Stimulated activated CD8-positive, alpha-beta memory T cell treated with anti-CD3 and anti-CD28 coated beads, Interleukin-12 subunit alpha, Interleukin-12 subunit beta, amount 100 ng/mL, for 24 hours (primary cell): ENCODE results near the gene TXNL4B.
A peak's percentile ranks its signal among the peaks of the same experiment; 100 is the strongest.

ENCODE experiments used
- DNase-seq: peaks from one replicate; pipeline ENCODE4 v3.0.0-alpha.2; 2020; ENCODE audit errors: extremely low read depth

The TXNL4B gene

DNA sequence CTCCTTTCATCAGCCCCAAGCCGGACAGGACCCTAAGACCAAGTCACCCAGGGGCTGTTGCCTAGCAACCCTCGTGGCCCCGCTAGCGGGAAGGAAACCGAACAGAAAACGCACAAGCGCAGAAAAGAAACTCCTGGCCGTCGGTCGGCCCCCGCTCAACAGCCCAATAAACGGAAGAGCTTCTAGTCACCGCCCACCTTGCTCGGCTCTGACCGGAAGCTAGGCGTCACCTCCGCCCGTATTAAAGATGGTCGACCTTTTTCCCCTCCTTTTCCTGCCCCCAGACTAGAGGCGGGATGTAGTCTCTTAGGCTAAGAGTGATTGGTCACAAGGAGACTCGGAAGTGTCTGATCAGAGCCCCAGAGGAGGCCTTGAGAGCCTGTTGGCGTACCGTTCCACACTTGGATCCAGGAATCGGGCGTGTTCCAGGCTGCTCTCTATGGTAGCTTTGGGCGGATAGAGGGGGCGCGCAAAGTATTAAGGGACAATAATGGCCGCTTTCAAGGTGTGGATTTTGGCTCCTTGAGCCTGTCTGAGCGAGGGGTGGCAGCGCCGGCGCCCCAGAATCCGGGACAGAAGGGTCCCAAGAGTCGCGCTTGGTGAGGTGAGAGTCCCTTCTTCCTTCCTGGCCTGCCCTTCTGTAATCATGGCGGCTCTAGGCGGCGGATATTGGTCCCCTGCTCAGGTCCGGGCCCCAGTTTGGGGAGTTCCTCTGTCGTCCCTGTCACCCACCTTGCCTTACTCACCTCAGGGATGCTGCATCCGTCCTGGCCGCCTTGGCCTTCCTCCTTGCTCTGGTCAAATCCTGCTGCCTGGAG, at the start of gene TXNL4B, which contains the start of gene DHX38:
TSS of gene TXNL4B (minus strand) at position 173 of the 818 bp plus-strand sequence. CDS start 2,871 bp downstream, outside the sequence.
TSS of gene DHX38 (plus strand) at position 400 of the 818 bp plus-strand sequence. CDS start 2,311 bp downstream, outside the sequence.
- peak; percentile 76 for DNase-seq

DNA sequence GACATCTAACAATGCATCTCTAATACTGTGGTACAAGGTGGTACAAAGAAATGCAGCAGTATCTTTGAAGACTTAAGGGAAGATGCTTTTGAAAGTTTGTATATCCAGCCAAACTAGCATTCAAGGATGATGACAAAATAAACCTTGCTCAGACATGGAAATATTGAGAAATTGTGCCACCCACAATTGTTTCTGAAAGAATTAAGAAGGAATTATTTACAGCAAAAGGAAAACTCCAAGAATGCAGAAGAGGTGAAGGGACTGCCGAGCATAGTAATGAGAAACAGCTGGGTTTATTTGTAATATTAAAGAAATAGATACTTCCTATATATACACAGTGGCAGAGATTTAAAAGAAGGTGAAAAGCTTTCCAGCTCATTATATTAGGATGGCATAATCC, 49.1 kb upstream of the TXNL4B start:
- DNase-seq = no peak

DNA sequence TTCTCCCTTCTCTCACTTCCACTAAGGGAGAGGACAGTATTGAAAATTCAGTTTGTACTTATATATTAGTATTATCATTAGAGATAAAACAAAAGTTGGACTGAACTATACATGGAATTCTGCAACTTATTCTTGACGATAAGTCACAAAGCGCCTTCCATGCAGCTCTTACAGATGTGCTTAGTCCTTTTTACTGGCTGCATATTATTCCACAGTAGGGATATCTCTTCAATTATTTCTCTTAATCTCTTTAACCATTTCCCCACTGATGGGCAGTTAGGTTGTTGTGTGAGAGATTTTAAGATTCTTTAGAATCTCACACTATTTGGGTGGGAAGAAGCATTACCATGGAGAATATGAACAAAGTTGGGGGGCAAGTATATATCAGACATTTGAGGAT, 46.5 kb upstream of the TXNL4B start:
- no peak for DNase-seq

DNA sequence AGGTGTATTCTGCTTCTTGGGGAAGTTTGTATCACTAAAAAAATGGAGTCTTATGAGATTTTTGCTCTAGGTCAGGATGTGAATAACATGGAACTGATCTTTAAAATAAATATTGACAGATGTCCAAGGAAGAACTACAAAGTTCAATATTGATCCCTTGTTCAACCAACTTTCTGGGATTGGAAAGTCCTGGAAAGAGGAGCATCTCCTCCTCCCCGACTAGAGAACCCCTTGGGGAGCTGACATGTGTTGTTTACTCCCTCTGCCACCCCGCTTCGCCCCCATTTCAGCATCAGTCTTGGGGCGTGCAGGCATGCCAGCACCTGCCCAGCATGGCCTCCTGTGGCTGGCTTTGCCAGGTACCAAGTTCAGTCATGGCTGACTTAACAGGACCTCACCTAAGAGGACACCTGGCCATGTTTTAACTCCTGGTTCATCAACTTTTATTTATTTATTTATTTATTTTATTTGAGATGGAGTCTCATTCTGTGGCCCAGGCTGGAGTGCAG, 44.7 kb upstream of the TXNL4B start:
- no peak for DNase-seq

GRCh38 chr16:72137380-72138063, 44.1 kb upstream of the TXNL4B start:
- no peak for DNase-seq

DNA sequence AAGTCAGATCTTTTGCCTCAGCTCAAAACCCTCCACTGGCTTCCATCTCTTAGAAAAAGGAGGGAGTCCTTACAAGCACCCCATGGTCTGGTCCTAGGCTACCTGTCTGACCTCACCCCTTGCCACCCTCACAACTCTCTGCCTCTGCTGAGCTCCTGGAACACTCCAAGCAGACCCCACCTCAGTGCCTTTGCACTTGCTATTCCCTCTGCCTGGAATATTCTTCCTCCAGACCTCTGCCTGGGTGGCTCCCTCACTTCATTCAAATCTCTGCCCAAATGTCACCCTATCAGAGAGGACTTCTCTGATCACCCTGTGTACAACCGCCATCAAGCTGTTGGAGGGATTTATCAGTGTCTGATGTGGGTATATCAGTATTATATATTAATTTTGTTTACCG, 41.1 kb upstream of the TXNL4B start:
- no peak for DNase-seq

DNA sequence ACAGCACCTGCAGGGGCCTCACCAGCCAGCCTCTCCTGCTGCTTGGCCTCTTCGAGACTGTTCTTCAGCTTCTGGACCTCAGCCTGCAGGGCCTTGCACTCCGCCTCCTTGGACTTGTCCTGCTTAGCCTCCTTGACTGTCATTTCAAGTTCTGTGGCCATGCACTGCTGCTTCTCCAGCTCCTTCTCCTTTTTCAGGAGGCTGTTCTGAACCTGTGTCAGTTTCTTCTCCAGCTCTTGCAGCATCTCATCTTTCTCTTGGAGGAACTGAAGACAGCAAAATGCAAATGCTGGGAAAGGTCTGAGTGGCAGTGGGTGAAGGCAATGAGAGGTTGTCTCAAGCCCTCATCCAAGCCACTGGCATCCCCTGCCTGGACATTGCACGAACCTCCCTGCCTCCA, 39.3 kb upstream of the TXNL4B start:
- DNase-seq = no peak

- no peak for DNase-seq
Observed at GRCh38 chr16:72131036-72131435, 37.6 kb upstream of the TXNL4B start.

DNA sequence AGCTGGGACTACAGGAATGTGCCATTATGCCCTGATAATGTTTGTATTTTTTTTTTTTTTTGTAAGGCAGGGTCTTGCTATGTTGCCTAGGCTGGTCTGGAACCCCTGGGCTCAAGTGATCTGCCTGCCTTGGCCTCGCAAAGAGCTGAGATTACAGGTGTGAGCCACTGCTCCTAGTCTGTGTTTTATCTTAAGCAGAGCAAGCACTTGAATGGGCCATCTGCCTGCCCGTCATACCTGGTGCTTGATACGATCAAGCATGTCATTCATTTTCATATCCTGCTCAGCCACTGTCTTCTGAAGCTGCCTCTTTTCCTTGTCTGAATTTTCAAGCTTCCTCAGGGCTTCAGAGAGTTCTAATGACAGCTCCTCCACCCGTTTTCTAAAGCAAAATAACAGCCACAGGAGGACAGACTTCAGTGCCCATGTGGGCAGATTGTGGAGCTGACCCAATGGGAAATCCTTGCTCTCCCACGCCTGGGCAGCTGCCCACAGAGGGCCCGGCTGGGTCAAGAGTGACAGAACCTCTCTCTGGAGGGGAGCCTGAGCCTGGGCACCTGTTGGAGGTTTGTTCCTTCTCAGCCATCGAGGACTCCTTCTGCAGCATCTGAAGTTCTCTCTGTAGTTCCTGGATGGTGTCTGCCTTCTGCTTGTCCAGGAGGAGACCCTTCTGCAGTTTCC, 36.7 kb upstream of the TXNL4B start:
- no peak for DNase-seq

- no peak for DNase-seq
Observed at GRCh38 chr16:72128701-72129100, 35.3 kb upstream of the TXNL4B start.

- DNase-seq = no peak
Observed at GRCh38 chr16:72126429-72126765, 33.0 kb upstream of the TXNL4B start.

DNA sequence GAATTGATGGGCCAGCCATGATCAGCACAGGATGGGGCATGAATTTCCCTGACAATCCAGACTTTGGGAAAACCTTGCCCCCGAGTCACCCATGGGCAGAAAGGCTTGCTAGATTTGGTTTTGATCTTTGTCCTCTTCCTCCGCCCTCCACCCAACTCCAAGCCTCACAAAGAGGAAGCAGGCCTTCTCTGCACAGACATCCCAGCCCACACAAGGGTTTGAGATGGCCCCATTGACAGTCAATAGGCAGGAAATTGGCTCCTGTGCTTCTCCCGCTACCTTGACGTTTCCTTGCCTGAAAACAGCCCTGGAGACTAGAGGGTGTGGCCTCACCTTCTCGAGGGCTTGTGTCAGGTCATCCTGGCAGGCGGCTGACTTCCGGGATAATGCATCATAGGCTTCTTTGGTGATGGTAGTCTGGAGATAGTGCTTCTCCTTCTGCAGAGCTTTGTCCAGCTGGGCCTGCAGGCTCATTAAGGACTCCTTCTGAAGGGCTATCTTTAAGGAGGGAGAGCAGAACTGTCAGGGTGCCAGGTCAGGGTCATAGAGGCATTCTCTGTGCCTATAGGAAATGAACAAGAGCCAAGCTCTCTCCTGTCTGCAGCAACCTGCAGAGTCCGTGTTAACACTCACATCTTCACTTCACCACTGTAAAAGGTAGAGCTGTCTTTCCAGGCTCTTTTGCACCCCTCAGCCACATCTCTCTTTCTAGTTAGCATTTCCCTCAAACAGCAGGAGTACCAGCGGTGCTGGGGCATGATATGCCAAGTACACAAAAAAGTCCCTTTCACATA, 32.4 kb upstream of the TXNL4B start:
- no peak for DNase-seq

- DNase-seq = peak; percentile 8
Observed at GRCh38 chr16:72124761-72125634, 31.6 kb upstream of the TXNL4B start.

- no peak for DNase-seq
Observed at GRCh38 chr16:72124148-72124547, 30.7 kb upstream of the TXNL4B start.

DNA sequence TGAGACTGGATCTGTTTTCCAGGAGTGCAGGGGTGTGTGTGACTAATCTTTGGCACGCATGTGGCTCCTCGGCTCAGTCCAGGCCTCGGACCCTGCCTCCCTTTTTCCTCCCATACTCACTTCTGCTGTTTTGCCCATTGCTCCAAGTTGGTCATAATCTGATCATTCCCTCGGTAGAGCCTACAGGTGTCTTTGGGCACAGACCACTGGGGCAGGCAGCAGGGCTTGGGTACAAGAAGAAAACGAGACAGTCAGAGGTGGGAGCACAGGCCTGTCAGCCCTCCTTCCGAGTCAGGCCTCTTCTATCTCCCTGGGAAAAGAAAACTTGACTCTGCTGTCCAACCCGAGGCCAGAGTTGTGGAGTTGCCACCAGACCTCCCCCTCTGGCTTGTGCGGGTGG, 30.0 kb upstream of the TXNL4B start:
- no peak for DNase-seq

DNA sequence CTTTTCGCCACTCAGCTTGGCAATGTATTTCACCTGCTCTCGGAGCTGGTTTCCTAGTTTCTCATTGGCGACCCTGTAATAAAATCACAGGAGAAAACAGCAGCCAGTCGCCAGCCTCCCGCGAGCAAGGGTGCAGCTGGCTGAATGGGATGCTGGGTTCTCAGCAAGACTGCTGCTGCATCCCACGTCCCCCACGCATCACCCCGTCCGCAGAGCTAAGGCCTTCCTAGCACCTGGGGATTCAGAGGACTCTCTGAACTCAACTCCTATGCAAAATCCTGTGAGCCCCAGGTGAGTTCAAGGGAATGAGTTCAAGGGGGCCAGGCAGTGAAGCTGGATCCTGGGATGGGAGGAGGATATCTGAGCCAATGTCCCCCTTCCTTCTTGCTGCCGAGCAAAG, 29.5 kb upstream of the TXNL4B start:
- DNase-seq = no peak

GRCh38 chr16:72122308-72122707, 28.9 kb upstream of the TXNL4B start:
- DNase-seq = no peak

DNA sequence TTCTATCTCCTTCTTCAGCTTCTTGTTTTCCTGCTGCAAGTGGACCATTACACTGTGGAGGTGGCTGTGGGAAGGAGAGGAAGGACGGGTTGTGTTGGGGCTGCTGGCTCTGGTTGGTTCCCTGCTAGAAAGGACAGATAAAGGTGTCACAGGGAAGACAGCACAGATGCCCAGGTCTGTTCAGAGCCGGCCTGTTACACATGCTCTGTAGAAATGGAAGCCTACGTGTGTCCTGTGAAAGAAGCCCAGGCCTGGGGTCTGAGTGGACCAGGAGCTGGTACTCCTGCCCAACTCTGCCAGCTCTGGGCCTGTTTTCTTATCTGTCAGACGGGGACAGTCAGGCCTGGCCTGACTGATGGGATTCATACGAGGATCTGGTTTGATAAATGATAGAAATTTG, 26.6 kb upstream of the TXNL4B start:
- DNase-seq = no peak

DNA sequence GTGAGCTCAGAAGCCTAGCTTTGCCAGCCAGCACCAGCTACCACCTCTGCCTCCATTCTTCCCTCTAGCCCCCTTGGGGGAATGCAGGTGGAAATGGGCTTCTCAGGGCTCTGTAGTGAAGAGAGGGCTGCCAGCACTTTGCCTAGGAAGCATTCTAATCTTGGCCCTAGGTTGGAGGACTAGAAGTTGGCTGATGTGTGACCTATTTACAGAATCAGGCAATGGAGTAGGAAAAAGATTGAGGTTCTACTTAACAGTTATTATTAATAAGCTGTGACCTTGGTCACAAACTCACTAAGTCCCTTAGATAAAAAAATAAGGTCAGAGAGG, 20.2 kb upstream of the TXNL4B start:
- DNase-seq = no peak

- no peak for DNase-seq
Observed at GRCh38 chr16:72112906-72113615, 19.6 kb upstream of the TXNL4B start.
